Measurements from ENCODE around the gene SP140L. TPM values are rescaled to one million over a fixed set of nuclear protein-coding genes. Genes with fewer than 3 reads are reported as not detected.
"Not testable (repeated sequence)": the region's sequence is repeated elsewhere in the genome, so short reads cannot be mapped to it uniquely, and the experiment has no call there.

The SP140L gene
- total RNA-seq, 1 experiment from 2014 or later = 16.6 TPM

DNA sequence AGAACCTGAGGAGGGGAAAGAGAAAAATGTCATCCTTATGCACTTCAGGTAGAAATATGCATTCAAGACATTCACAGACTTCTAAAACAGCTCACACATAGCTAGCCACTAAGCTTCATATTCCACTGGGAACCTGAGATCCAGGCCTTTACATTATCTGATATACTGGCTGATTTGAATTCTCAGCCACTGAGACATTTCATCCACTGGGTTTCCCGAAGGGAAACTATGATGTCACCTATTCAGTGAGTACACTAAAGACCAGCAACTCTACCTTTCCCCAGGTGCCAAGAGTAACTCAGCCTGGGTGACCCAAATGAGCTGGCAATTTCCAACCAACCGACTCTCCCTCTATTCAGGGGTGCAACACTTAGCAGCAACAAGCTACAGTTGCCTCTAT lies 67.3 kb downstream of the SP140L start:
- intact Hi-C loops (cut with micrococcal nuclease; ENCODE audit: unreplicated experiment) (no loop called here), in situ Hi-C loops (cut with HindIII; ENCODE audit: low pct_unique_long_range_greater_than_20kb, low sequenced_read_pairs) (no loop called here)
- no peaks in the 10 kb centered on the region for H3K27me3 ChIP-seq (ENCODE audit: control insufficient read depth, insufficient read depth, low read length)
- no peak overlapping the region for H3K4me3 ChIP-seq (ENCODE audit: low read depth in 2 of 2, low read length in 2 of 2)
- BruUV-seq (replicated peaks) = no TSS peak
- no peak overlapping the region for H3K27ac ChIP-seq (ENCODE audit: low read length)
- DNase-seq (ENCODE audit: low read depth, low spot score) (no peak), ATAC-seq (no peak)
- TF ChIP-seq, protein P1, sequence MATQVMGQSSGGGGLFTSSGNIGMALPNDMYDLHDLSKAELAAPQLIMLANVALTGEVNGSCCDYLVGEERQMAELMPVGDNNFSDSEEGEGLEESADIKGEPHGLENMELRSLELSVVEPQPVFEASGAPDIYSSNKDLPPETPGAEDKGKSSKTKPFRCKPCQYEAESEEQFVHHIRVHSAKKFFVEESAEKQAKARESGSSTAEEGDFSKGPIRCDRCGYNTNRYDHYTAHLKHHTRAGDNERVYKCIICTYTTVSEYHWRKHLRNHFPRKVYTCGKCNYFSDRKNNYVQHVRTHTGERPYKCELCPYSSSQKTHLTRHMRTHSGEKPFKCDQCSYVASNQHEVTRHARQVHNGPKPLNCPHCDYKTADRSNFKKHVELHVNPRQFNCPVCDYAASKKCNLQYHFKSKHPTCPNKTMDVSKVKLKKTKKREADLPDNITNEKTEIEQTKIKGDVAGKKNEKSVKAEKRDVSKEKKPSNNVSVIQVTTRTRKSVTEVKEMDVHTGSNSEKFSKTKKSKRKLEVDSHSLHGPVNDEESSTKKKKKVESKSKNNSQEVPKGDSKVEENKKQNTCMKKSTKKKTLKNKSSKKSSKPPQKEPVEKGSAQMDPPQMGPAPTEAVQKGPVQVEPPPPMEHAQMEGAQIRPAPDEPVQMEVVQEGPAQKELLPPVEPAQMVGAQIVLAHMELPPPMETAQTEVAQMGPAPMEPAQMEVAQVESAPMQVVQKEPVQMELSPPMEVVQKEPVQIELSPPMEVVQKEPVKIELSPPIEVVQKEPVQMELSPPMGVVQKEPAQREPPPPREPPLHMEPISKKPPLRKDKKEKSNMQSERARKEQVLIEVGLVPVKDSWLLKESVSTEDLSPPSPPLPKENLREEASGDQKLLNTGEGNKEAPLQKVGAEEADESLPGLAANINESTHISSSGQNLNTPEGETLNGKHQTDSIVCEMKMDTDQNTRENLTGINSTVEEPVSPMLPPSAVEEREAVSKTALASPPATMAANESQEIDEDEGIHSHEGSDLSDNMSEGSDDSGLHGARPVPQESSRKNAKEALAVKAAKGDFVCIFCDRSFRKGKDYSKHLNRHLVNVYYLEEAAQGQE (IDR thresholded peaks at IDR 0.05; ENCODE audit: insufficient read depth in 1 of 2, low read depth in 2 of 2, low read length in 1 of 2) = no peak
- TF ChIP-seq POLR2AphosphoS5 (IDR thresholded peaks at IDR 0.05; ENCODE audit: low read depth, low read length) = no peak
- H3K4me1 ChIP-seq (ENCODE audit: control insufficient read depth, insufficient read depth, low read length) = no peaks in the 10 kb centered on the region
- POLR2A ChIA-PET = no interaction called here
- no peaks in the 10 kb centered on the region for H3K36me3 ChIP-seq (ENCODE audit: control insufficient read depth, insufficient read depth, low read length)
- CTCF ChIA-PET = no interaction called here
- no peaks in the 10 kb centered on the region for H3K9me3 ChIP-seq (ENCODE audit: control insufficient read depth, insufficient read depth, low read depth, low read length)

- H3K36me3 ChIP-seq (ENCODE audit: control insufficient read depth, insufficient read depth, low read length); POLR2A ChIA-PET; BruUV-seq (replicated peaks); H3K4me1 ChIP-seq (ENCODE audit: control insufficient read depth, insufficient read depth, low read length); in situ Hi-C loops (cut with HindIII; ENCODE audit: low pct_unique_long_range_greater_than_20kb, low sequenced_read_pairs); H3K9me3 ChIP-seq (ENCODE audit: control insufficient read depth, insufficient read depth, low read depth, low read length); ATAC-seq; H3K27ac ChIP-seq (ENCODE audit: low read length); H3K4me3 ChIP-seq (ENCODE audit: low read depth in 2 of 2, low read length in 2 of 2); intact Hi-C loops (cut with micrococcal nuclease; ENCODE audit: unreplicated experiment); H3K27me3 ChIP-seq (ENCODE audit: control insufficient read depth, insufficient read depth, low read length); DNase-seq (ENCODE audit: low read depth, low spot score); CTCF ChIA-PET: not testable (repeated sequence)
These were observed 71.7 kb downstream of the SP140L start for GRCh38 chr2:230398698-230399097.

DNA sequence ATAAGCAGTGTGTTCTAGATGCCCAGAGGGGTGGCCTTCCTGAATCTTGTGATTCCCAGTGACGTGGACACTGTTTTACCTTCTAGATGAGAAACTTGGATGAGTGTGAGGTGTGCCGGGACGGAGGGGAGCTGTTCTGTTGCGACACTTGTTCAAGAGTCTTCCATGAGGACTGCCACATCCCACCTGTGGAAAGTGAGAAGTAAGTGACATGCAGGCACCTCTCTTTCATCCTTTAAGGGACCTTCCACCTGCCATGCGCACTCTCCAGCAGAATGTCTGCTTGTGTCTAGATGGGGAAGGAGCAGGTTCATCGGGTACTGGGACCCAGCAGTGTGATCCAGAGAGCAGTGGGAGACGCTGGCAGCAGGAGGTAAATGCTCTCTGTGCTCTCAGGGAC lies 73.0 kb downstream of the SP140L start:
- BruUV-seq (replicated peaks) = no TSS peak
- TF ChIP-seq TCF7L2 (IDR thresholded peaks at IDR 0.05; ENCODE audit: low read depth, low read length) (no peak), SIN3A (IDR thresholded peaks at IDR 0.05; ENCODE audit: borderline replicate concordance, insufficient read depth, low read depth, low read length) (no peak), POLR2AphosphoS5 (IDR thresholded peaks at IDR 0.05; ENCODE audit: low read depth, low read length) (no peak)
- TF ChIP-seq, protein P1 (IDR thresholded peaks at IDR 0.05; ENCODE audit: insufficient read depth in 1 of 2, low read depth in 2 of 2, low read length in 1 of 2) = no peak
- TF ChIP-seq, protein P2, sequence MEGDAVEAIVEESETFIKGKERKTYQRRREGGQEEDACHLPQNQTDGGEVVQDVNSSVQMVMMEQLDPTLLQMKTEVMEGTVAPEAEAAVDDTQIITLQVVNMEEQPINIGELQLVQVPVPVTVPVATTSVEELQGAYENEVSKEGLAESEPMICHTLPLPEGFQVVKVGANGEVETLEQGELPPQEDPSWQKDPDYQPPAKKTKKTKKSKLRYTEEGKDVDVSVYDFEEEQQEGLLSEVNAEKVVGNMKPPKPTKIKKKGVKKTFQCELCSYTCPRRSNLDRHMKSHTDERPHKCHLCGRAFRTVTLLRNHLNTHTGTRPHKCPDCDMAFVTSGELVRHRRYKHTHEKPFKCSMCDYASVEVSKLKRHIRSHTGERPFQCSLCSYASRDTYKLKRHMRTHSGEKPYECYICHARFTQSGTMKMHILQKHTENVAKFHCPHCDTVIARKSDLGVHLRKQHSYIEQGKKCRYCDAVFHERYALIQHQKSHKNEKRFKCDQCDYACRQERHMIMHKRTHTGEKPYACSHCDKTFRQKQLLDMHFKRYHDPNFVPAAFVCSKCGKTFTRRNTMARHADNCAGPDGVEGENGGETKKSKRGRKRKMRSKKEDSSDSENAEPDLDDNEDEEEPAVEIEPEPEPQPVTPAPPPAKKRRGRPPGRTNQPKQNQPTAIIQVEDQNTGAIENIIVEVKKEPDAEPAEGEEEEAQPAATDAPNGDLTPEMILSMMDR (IDR thresholded peaks at IDR 0.05) = no peak
- no peaks in the 10 kb centered on the region for H3K36me3 ChIP-seq (ENCODE audit: control insufficient read depth, insufficient read depth, low read length)
- no peaks in the 10 kb centered on the region for H3K27me3 ChIP-seq (ENCODE audit: control insufficient read depth, insufficient read depth, low read length)
- intact Hi-C loops (cut with micrococcal nuclease; ENCODE audit: unreplicated experiment) = no loop called here
- ChIA-PET POLR2A (no interaction called here), CTCF (no interaction called here)
- in situ Hi-C loops (cut with HindIII; ENCODE audit: low pct_unique_long_range_greater_than_20kb, low sequenced_read_pairs) = no loop called here
- no peak overlapping the region for H3K4me3 ChIP-seq (ENCODE audit: low read depth in 2 of 2, low read length in 2 of 2)
- no peaks in the 10 kb centered on the region for H3K9me3 ChIP-seq (ENCODE audit: control insufficient read depth, insufficient read depth, low read depth, low read length)
- H3K27ac ChIP-seq (ENCODE audit: low read length) = no peak overlapping the region
- H3K4me1 ChIP-seq (ENCODE audit: control insufficient read depth, insufficient read depth, low read length) = no peaks in the 10 kb centered on the region
- no peak for DNase-seq (ENCODE audit: low read depth, low spot score)
- no peak for ATAC-seq
